Measurements from ENCODE around the gene LSP1. TPM values are rescaled to one million over a fixed set of nuclear protein-coding genes. Genes with fewer than 3 reads are reported as not detected.

The LSP1 gene
- total and polyA plus RNA-seq, 2 of the 4 experiments (the other 2 are of a cell fraction), result not detected

- Histone ChIP-seq H2BK5ac (ENCODE audit: low read depth, low read length, poor library complexity, severe bottlenecking) (no peak overlapping the region), H3K4me3 (ENCODE audit: insufficient read depth, low read depth, low read length) (no peak overlapping the region), H3K27ac (ENCODE audit: insufficient read depth, low read length) (no peak overlapping the region), H4K5ac (ENCODE audit: low read depth, low read length) (no peak overlapping the region), H3K18ac (ENCODE audit: low read depth, low read length) (no peak overlapping the region), H4K8ac (ENCODE audit: low read depth in 2 of 2, low read length in 2 of 2) (no peak overlapping the region), H3K23ac (ENCODE audit: low read depth, low read length) (no peak overlapping the region), H3K4me2 (ENCODE audit: low read depth, low read length) (no peak overlapping the region), H3K4ac (ENCODE audit: low read depth, low read length) (no peak overlapping the region), H2BK15ac (ENCODE audit: low read depth, low read length) (no peak overlapping the region), H3K9ac (ENCODE audit: low read depth, low read length) (no peak overlapping the region), H3K56ac (ENCODE audit: extremely low read depth, insufficient read depth, low read length) (no peak overlapping the region), H4K91ac (ENCODE audit: insufficient read depth, low read depth, low read length) (no peak overlapping the region), H2AK9ac (replicated peaks; ENCODE audit: low read depth, low read length, poor library complexity) (no peak overlapping the region), H2AK5ac (ENCODE audit: low read depth, low read length) (no peak overlapping the region), H3K36me3 (ENCODE audit: control insufficient read depth, insufficient read depth, low read length) (no peaks in the 10 kb centered on the region), H3K14ac (replicated peaks; ENCODE audit: low read depth, low read length) (no peak overlapping the region), H3K79me1 (ENCODE audit: low read depth in 1 of 2, low read length in 2 of 2) (no peaks in the 10 kb centered on the region), H3K9me1 (ENCODE audit: insufficient read depth, low read length) (no peaks in the 10 kb centered on the region), H3K27me3 (ENCODE audit: control insufficient read depth, insufficient read depth, low read length) (peaks cover 56% of the 10 kb centered on the region), H3K9me3 (ENCODE audit: control insufficient read depth, insufficient read depth, low read length) (no peaks in the 10 kb centered on the region), H2AFZ (replicated peaks; ENCODE audit: low read length, poor library complexity) (no peak overlapping the region), H2BK120ac (ENCODE audit: low read depth, low read length) (no peak overlapping the region), H4K20me1 (ENCODE audit: insufficient read depth, low read length) (no peaks in the 10 kb centered on the region), H3K4me1 (ENCODE audit: control insufficient read depth, insufficient read depth, low read length) (no peaks in the 10 kb centered on the region), H2BK20ac (ENCODE audit: low read depth, low read length) (no peak overlapping the region)
- no peak for ATAC-seq (ENCODE audit: low read depth)
- in situ Hi-C loops (cut with MboI; ENCODE audit: low sequenced_read_pairs) (no loop called here), dilution Hi-C loops (cut with HindIII; ENCODE audit: low sequenced_read_pairs, unreplicated experiment) (no loop called here), intact Hi-C loops (cut with micrococcal nuclease) (no loop called here)
- ChIA-PET POLR2A (ENCODE audit: unreplicated experiment) (no interaction called here), CTCF (no interaction called here)
- BruUV-seq (replicated peaks), result no TSS peak
- WGBS, 2 experiments (ENCODE audit: extremely low coverage in 2 of 2, insufficient read length in 1 of 2), result 75% methylated on average over 10 of the region's 34 CpGs; no CpG with 5 or more reads in 1 of the 2 experiments
- TF ChIP-seq CEBPB (IDR thresholded peaks at IDR 0.05; ENCODE audit: low read depth, low read length), result no peak
- TF ChIP-seq CTCF (conservative IDR thresholded peaks at IDR 0.05; ENCODE audit: low read depth, low read length), result no peak
- TF ChIP-seq ELK1 (IDR thresholded peaks at IDR 0.05; ENCODE audit: borderline replicate concordance, low read depth, low read length), result no peak
- no peak for TF ChIP-seq MXI1 (IDR thresholded peaks at IDR 0.05; ENCODE audit: borderline replicate concordance, low read depth, low read length)
- no peak for TF ChIP-seq USF2 (IDR thresholded peaks at IDR 0.05; ENCODE audit: low read depth, low read length)
- no peak for TF ChIP-seq NFE2L2 (IDR thresholded peaks at IDR 0.05; ENCODE audit: low read depth, low read length)
- no peak for TF ChIP-seq RCOR1 (IDR thresholded peaks at IDR 0.05; ENCODE audit: insufficient replicate concordance, low read length)
- TF ChIP-seq POLR2A (IDR thresholded peaks at IDR 0.05; ENCODE audit: low read depth, low read length), result no peak
- no peak for TF ChIP-seq RAD21 (IDR thresholded peaks at IDR 0.05; ENCODE audit: low read length)
- TF ChIP-seq MAFK (IDR thresholded peaks at IDR 0.05; ENCODE audit: low read depth, low read length), result no peak
- no peak for TF ChIP-seq BHLHE40 (IDR thresholded peaks at IDR 0.05; ENCODE audit: low read depth, low read length)
- TF ChIP-seq MAZ (IDR thresholded peaks at IDR 0.05; ENCODE audit: borderline replicate concordance, low read depth, low read length), result no peak
- DNase-seq, result no peak
Measured at GRCh38 chr11:1847006-1847735, 5.7 kb upstream of the LSP1 start.
